Measurements from ENCODE around the gene SCUBE3.

SCUBE3 gene

GRCh38 chr6:35228481-35228880 lies 14.7 kb downstream of the SCUBE3 start:
- DNase-seq (ENCODE audit: extremely low read depth, low read depth), result no peak
- no peak for TF ChIP-seq CTCF (IDR thresholded peaks at IDR 0.05; ENCODE audit: low read depth, low read length)

GRCh38 chr6:35229304-35229703 lies 15.5 kb downstream of the SCUBE3 start:
- no peak for DNase-seq (ENCODE audit: extremely low read depth, low read depth)
- no peak for TF ChIP-seq CTCF (IDR thresholded peaks at IDR 0.05; ENCODE audit: low read depth, low read length)

GRCh38 chr6:35230498-35230897 lies 16.7 kb downstream of the SCUBE3 start:
- no peak for DNase-seq (ENCODE audit: extremely low read depth, low read depth)
- no peak for TF ChIP-seq CTCF (IDR thresholded peaks at IDR 0.05; ENCODE audit: low read depth, low read length)

GRCh38 chr6:35230950-35231349 lies 17.2 kb downstream of the SCUBE3 start:
- no peak for DNase-seq (ENCODE audit: extremely low read depth, low read depth)
- TF ChIP-seq CTCF (IDR thresholded peaks at IDR 0.05; ENCODE audit: low read depth, low read length), result no peak

- no peak for DNase-seq (ENCODE audit: extremely low read depth, low read depth)
- no peak for TF ChIP-seq CTCF (IDR thresholded peaks at IDR 0.05; ENCODE audit: low read depth, low read length)
Measured at GRCh38 chr6:35231563-35231962, 17.8 kb downstream of the SCUBE3 start.

- TF ChIP-seq CTCF (IDR thresholded peaks at IDR 0.05; ENCODE audit: low read depth, low read length), result no peak
- DNase-seq (ENCODE audit: extremely low read depth, low read depth), result no peak
Measured at GRCh38 chr6:35234901-35235300, 21.1 kb downstream of the SCUBE3 start.

- no peak for TF ChIP-seq CTCF (IDR thresholded peaks at IDR 0.05; ENCODE audit: low read depth, low read length)
- DNase-seq (ENCODE audit: extremely low read depth, low read depth), result no peak
Measured at GRCh38 chr6:35236223-35236622, 22.5 kb downstream of the SCUBE3 start.
